HCT116 (cell line): ENCODE measurements around the gene PKNOX2. TPM values are rescaled to one million over a fixed set of nuclear protein-coding genes. Genes with fewer than 3 reads are reported as not detected.

ENCODE experiments used
- ATAC-seq: fragments of 200-7000 bp; cut with Tn5 transposase; 2 replicates; pipeline ENCODE4 v1.9.1; 2020; ENCODE audit warnings: mild to moderate bottlenecking, moderate library complexity
- BruUV-seq: library from RNA; stranded (reverse); fragments of 400-500 nt; replicated peaks from 2 replicates; lab custom pipeline; 2021; lab: Mats Ljungman, UMichigan
- CTCF ChIA-PET: fragments of 300-600 bp; sonication (Branson Sonifier 250); formaldehyde crosslinking; loops from one replicate; lab custom pipeline; 2021; ENCODE audit warnings: antibody characterized with exemption; lab: Charles Lee
- POLR2A ChIA-PET: fragments of 300-600, 350-600 bp; sonication (Branson Sonifier 250); formaldehyde crosslinking; loops from one replicate; lab custom pipeline; 2021; ENCODE audit warnings: antibody characterized with exemption; lab: Charles Lee
- RAD21 ChIA-PET, 2 experiments: fragments of 300-600 bp; sonication (Branson Sonifier 250); formaldehyde crosslinking; loops; one replicate each; lab custom pipeline; 2023; ENCODE audit warnings: low total read pairs in 2 of 2; ENCODE audit not compliant: uncharacterized antibody in 2 of 2, unreplicated experiment in 2 of 2, low non-redundant PET in 1 of 2; lab: Charles Lee
- DNase-seq: peaks from one replicate; pipeline ENCODE4 v3.0.0-alpha.2; 2010; ENCODE audit warnings: low read depth, low spot score
- H2AFZ ChIP-seq: fragments of 200-600 bp; shearing (Covaris generic), sonication (generic); 2 replicates; pipeline ENCODE4 v1.6.1; 2017; ENCODE audit warnings: low read depth, mixed run types, mixed read lengths, antibody characterized with exemption, low read length; ENCODE audit not compliant: poor library complexity, severe bottlenecking
- H3K27ac ChIP-seq: 2 replicates; pipeline ENCODE4 v1.5.1; 2012; ENCODE audit warnings: low read depth, low read length
- H3K27me3 ChIP-seq: fragments of 200-600 bp; sonication (generic); 2 replicates; pipeline ENCODE4 v1.6.1; 2016; ENCODE audit warnings: mixed run types, low read length, mixed read lengths; ENCODE audit not compliant: insufficient read depth
- H3K36me3 ChIP-seq, 2 experiments: fragments of 200-500 bp in 1 of 2; fragments of 200-600 bp in 1 of 2; sonication (Bioruptor generic) in 1 of 2; sonication (generic) in 1 of 2; 2 replicates each; pipeline versions ENCODE4 v1.5.1 to v1.6.1; 2014 to 2016; ENCODE audit warnings: low read length in 2 of 2, inconsistent platforms in 1 of 2, mixed read lengths in 1 of 2, mixed run types in 1 of 2; ENCODE audit not compliant: insufficient read depth in 2 of 2, control insufficient read depth in 1 of 2
- H3K4me1 ChIP-seq, 2 experiments: fragments of 200-600 bp in 1 of 2; sonication (generic) in 1 of 2; 2 replicates each; pipeline versions ENCODE4 v1.5.1 to v1.6.1; 2012 to 2017; ENCODE audit warnings: low read length in 2 of 2, inconsistent platforms in 1 of 2, mild to moderate bottlenecking in 1 of 2, mixed read lengths in 1 of 2, mixed run types in 1 of 2, moderate library complexity in 1 of 2; ENCODE audit not compliant: insufficient read depth in 2 of 2, control insufficient read depth in 1 of 2
- H3K4me2 ChIP-seq: fragments of 200-600 bp; sonication (generic); 2 replicates; pipeline ENCODE4 v1.6.1; 2017; ENCODE audit warnings: mixed run types, low read length, mixed read lengths
- H3K4me3 ChIP-seq, 2 experiments: fragments of 200-600 bp in 1 of 2; sonication (generic) in 1 of 2; replicated peaks in 1 of 2; 2 replicates each; pipeline ENCODE4 v1.5.1; 2011 to 2016; ENCODE audit warnings: low read length in 2 of 2, control low read depth in 1 of 2, low read depth in 1 of 2, mild to moderate bottlenecking in 1 of 2, mixed read lengths in 1 of 2, mixed run types in 1 of 2
- H3K79me2 ChIP-seq: fragments of 200-600 bp; sonication (generic); 2 replicates; pipeline ENCODE4 v1.6.1; 2017; ENCODE audit warnings: mild to moderate bottlenecking, mixed run types, low read length, moderate library complexity, mixed read lengths; ENCODE audit not compliant: insufficient read depth
- H3K9ac ChIP-seq: fragments of 200-600 bp; sonication (generic); 2 replicates; pipeline ENCODE4 v1.6.1; 2016; ENCODE audit warnings: low read length, mixed read lengths
- H3K9me2 ChIP-seq: fragments of 200-600 bp; sonication (generic), shearing (Covaris generic); 2 replicates; pipeline ENCODE4 v1.6.1; 2017; ENCODE audit warnings: mixed run types, mild to moderate bottlenecking, moderate library complexity; ENCODE audit not compliant: insufficient read depth
- H3K9me3 ChIP-seq, 2 experiments: fragments of 200-500 bp in 1 of 2; fragments of 200-600 bp in 1 of 2; sonication (Bioruptor generic) in 1 of 2; sonication (generic) in 1 of 2; 2 replicates each; pipeline ENCODE4 v1.6.1; 2014 to 2017; ENCODE audit warnings: low read length in 2 of 2, mixed read lengths in 2 of 2, inconsistent platforms in 1 of 2, low read depth in 1 of 2, mild to moderate bottlenecking in 1 of 2, mixed run types in 1 of 2, moderate library complexity in 1 of 2; ENCODE audit not compliant: control insufficient read depth in 1 of 2, insufficient read depth in 1 of 2
- H4K20me1 ChIP-seq: fragments of 200-600 bp; sonication (generic), shearing (Covaris generic); 2 replicates; pipeline ENCODE4 v1.6.1; 2017; ENCODE audit warnings: mixed run types, mild to moderate bottlenecking, moderate library complexity; ENCODE audit not compliant: insufficient read depth
- CBX3 ChIP-seq: IDR thresholded peaks from 2 replicates; pipeline ENCODE4 v1.6.1; 2012; ENCODE audit warnings: low read depth
- CTCF ChIP-seq, 3 experiments: fragments of 200-600 bp in 1 of 3; sonication (generic) in 1 of 3; IDR thresholded peaks in 2 of 3; conservative IDR thresholded peaks in 1 of 3; 2 replicates each; pipeline ENCODE4 v1.5.1; 2012 to 2017; ENCODE audit warnings: low read depth in 2 of 3, low read length in 2 of 3, antibody characterized with exemption in 1 of 3, borderline replicate concordance in 1 of 3, control low read depth in 1 of 3, mild to moderate bottlenecking in 1 of 3, mixed read lengths in 1 of 3, mixed run types in 1 of 3, moderate library complexity in 1 of 3; ENCODE audit not compliant: insufficient read depth in 1 of 3
- EGR1 ChIP-seq: IDR thresholded peaks from 2 replicates; pipeline ENCODE4 v1.6.1; 2012; ENCODE audit warnings: low read depth
- ELF1 ChIP-seq: IDR thresholded peaks from 2 replicates; pipeline ENCODE4 v1.6.1; 2012; ENCODE audit warnings: low read depth, borderline replicate concordance
- EZH2phosphoT487 ChIP-seq: fragments of 200-600 bp; IDR thresholded peaks from 2 replicates; pipeline ENCODE4 v1.6.1; 2018; ENCODE audit warnings: antibody characterized with exemption, borderline replicate concordance
- POLR2A ChIP-seq: IDR thresholded peaks from 2 replicates; pipeline ENCODE4 v1.7.0; 2011; ENCODE audit warnings: borderline replicate concordance; ENCODE audit not compliant: insufficient read depth, insufficient read length; ENCODE audit errors: extremely low read depth
- SIN3A ChIP-seq: IDR thresholded peaks from 2 replicates; pipeline ENCODE4 v1.6.1; 2012; ENCODE audit warnings: low read depth
- SRF ChIP-seq: IDR thresholded peaks from 2 replicates; pipeline ENCODE4 v1.6.1; 2012; ENCODE audit warnings: low read depth
- TCF7L2 ChIP-seq: IDR thresholded peaks from 2 replicates; pipeline ENCODE4 v1.7.0; 2011; ENCODE audit warnings: borderline replicate concordance, inconsistent platforms; ENCODE audit not compliant: insufficient read depth, insufficient read length; ENCODE audit errors: extremely low read depth
- ZFX ChIP-seq: fragments of 450-650 bp; IDR thresholded peaks from 2 replicates; pipeline ENCODE4 v1.6.1; 2017
- ZNF274 ChIP-seq: fragments of 200-500 bp; sonication (Bioruptor generic); IDR thresholded peaks from 2 replicates; pipeline ENCODE4 v1.6.1; 2014; ENCODE audit warnings: mild to moderate bottlenecking, low read depth, low read length, inconsistent platforms
- intact Hi-C: fragments of 100-400 bp; cut with micrococcal nuclease; formaldehyde crosslinking; loops from 2 replicates; pipeline ENCODE4 v1.10.0; 2022
- total RNA-seq: library from RNA; stranded (reverse); gene quantifications from one replicate; pipeline ENCODE4 v1.2.1, GENCODE V29; 2021; ENCODE audit not compliant: unreplicated experiment
- TF ChIP-seq, protein P1 (sequence below): IDR thresholded peaks from 2 replicates; pipeline ENCODE4 v1.6.1; 2011; ENCODE audit warnings: mild to moderate bottlenecking, low read length, moderate library complexity; ENCODE audit not compliant: insufficient replicate concordance; ENCODE audit errors: extremely low read depth
- TF ChIP-seq, protein P2 (sequence below): IDR thresholded peaks from 2 replicates; pipeline ENCODE4 v1.6.1; 2012
- TF ChIP-seq, protein P3 (sequence below): IDR thresholded peaks from 2 replicates; pipeline ENCODE4 v1.6.1; 2012; ENCODE audit warnings: low read depth

The PKNOX2 gene
- total RNA-seq, 1 experiment from 2014 or later, result 0.20 TPM

GRCh38 chr11:125312391-125312790 lies 147.8 kb downstream of the PKNOX2 start:
- TF ChIP-seq, protein P1, sequence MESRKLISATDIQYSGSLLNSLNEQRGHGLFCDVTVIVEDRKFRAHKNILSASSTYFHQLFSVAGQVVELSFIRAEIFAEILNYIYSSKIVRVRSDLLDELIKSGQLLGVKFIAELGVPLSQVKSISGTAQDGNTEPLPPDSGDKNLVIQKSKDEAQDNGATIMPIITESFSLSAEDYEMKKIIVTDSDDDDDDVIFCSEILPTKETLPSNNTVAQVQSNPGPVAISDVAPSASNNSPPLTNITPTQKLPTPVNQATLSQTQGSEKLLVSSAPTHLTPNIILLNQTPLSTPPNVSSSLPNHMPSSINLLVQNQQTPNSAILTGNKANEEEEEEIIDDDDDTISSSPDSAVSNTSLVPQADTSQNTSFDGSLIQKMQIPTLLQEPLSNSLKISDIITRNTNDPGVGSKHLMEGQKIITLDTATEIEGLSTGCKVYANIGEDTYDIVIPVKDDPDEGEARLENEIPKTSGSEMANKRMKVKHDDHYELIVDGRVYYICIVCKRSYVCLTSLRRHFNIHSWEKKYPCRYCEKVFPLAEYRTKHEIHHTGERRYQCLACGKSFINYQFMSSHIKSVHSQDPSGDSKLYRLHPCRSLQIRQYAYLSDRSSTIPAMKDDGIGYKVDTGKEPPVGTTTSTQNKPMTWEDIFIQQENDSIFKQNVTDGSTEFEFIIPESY, result no peak
- TF ChIP-seq ZNF274, result no peak
- TF ChIP-seq CTCF (IDR thresholded peaks at IDR 0.05 in 2 of 3, conservative IDR thresholded peaks at IDR 0.05 in 1 of 3; ENCODE audit: borderline replicate concordance in 1 of 3, insufficient read depth in 1 of 3, low read depth in 2 of 3, low read length in 2 of 3), result no peak
- no peak for TF ChIP-seq POLR2A
- no peak for TF ChIP-seq TCF7L2
- TF ChIP-seq, protein P2, sequence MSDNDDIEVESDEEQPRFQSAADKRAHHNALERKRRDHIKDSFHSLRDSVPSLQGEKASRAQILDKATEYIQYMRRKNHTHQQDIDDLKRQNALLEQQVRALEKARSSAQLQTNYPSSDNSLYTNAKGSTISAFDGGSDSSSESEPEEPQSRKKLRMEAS, result no peak
- no peak for TF ChIP-seq EZH2phosphoT487
- no peak for TF ChIP-seq EGR1
- no peak for TF ChIP-seq SRF
- TF ChIP-seq SIN3A, result no peak
- TF ChIP-seq ZFX, result no peak
- TF ChIP-seq ELF1, result no peak
- TF ChIP-seq, protein P3, sequence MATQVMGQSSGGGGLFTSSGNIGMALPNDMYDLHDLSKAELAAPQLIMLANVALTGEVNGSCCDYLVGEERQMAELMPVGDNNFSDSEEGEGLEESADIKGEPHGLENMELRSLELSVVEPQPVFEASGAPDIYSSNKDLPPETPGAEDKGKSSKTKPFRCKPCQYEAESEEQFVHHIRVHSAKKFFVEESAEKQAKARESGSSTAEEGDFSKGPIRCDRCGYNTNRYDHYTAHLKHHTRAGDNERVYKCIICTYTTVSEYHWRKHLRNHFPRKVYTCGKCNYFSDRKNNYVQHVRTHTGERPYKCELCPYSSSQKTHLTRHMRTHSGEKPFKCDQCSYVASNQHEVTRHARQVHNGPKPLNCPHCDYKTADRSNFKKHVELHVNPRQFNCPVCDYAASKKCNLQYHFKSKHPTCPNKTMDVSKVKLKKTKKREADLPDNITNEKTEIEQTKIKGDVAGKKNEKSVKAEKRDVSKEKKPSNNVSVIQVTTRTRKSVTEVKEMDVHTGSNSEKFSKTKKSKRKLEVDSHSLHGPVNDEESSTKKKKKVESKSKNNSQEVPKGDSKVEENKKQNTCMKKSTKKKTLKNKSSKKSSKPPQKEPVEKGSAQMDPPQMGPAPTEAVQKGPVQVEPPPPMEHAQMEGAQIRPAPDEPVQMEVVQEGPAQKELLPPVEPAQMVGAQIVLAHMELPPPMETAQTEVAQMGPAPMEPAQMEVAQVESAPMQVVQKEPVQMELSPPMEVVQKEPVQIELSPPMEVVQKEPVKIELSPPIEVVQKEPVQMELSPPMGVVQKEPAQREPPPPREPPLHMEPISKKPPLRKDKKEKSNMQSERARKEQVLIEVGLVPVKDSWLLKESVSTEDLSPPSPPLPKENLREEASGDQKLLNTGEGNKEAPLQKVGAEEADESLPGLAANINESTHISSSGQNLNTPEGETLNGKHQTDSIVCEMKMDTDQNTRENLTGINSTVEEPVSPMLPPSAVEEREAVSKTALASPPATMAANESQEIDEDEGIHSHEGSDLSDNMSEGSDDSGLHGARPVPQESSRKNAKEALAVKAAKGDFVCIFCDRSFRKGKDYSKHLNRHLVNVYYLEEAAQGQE, result no peak
- no peak for TF ChIP-seq CBX3
- no TSS peak for BruUV-seq
- ATAC-seq (no peak), DNase-seq (no peak)
- Histone ChIP-seq H3K4me1 (no peaks in the 10 kb centered on the region), H4K20me1 (no peaks in the 10 kb centered on the region), H3K9ac (no peak overlapping the region), H3K9me2 (no peaks in the 10 kb centered on the region), H3K27ac (no peak overlapping the region), H3K36me3 (no peaks in the 10 kb centered on the region), H3K9me3 (no peaks in the 10 kb centered on the region), H3K4me3 (no peak overlapping the region), H3K4me2 (no peak overlapping the region), H3K79me2 (no peaks in the 10 kb centered on the region), H3K27me3 (no peaks in the 10 kb centered on the region), H2AFZ (no peak overlapping the region)
- intact Hi-C loops, result no loop called here
- RAD21 ChIA-PET, result no interaction called here
- POLR2A ChIA-PET, result no interaction called here
- CTCF ChIA-PET, result interaction anchor here (0.7 kb wide), 1 partner anchor 33 kb away, joined by 3 read pairs; no protein-coding TSS in a partner anchor
